NCI-H1105 treated with DMSO at 0.1 percent for 48 hours (cell line): ENCODE data around the gene XAF1.
"Not testable (repeated sequence)": the region's sequence is repeated elsewhere in the genome, so short reads cannot be mapped to it uniquely, and the experiment has no call there.

Experiments
- DNase-seq: peaks from one replicate; lab custom pipeline; 2025; lab: John Stamatoyannopoulos, UW

The XAF1 gene

GRCh38 chr17:6753546-6753945, 2.3 kb upstream of the XAF1 start:
- no peak for DNase-seq

- no peak for DNase-seq
These were observed 565 bp upstream of the XAF1 start for GRCh38 chr17:6755281-6755680.

GRCh38 chr17:6756425-6757031, 682 bp downstream of the XAF1 start:
- no peak for DNase-seq

DNA sequence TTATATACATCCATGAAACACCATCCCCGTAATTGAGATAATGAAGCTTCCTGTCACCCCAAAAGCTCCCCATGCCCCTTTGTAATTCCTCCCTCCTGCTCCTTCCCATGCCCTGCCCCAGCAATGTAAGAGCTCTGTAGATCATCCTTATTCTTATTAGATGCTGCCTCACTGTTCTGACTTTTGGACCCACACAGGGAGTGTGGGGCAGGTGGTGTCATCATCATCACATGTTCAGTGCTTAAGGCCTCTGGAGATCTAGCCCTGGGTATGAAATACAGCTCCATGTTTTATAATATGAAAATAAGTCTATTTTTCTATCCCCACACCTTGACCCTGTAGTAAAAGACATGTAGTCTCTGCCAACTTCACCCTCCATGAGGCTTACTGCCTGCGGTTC, 1.9 kb downstream of the XAF1 start:
- DNase-seq = no peak

DNA sequence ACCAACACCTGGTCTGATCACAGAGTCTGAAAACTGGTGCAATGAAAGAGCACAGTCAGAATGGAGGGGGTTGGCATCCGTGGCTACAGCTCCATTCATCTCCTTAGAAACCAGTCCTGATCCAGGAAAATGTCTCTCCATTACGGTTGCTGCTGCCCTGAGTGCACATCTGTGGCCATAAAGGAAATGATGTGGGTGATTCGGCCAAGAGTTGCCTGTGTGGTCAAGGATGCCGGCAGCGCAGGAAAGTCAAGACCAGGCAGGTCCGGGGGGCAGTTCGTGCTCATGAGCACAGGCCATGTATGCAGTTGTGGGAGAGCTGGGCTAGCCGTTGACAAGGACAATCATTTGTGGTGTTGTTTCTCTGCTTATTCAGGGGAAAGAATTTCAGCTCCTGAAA, 5.9 kb downstream of the XAF1 start:
- DNase-seq = no peak

- DNase-seq = no peak
These were observed 12.6 kb downstream of the XAF1 start for GRCh38 chr17:6768447-6768846.

DNA sequence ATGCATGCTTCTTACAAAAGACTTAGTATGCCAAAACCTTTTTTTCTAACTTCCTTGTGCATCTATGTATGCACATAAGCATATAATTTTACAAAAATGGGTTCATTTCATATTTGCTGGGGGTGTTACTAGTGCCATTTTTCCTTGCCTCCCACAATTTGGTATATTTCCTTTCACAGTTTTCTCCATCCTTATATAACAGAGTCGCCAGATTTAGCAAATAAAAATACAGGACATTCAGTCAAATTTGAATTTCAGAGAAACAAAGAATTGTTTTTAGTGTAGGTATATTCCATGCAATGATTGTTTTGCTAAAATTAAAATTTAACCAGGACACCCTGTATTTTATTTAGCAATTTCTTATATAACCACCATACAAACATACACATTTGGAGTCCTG, 16.2 kb downstream of the XAF1 start:
- DNase-seq = no peak

GRCh38 chr17:6774906-6775305, 19.1 kb downstream of the XAF1 start:
- DNase-seq = not testable (repeated sequence)

GRCh38 chr17:6775871-6776405, 20.1 kb downstream of the XAF1 start, which contains the start of gene FBXO39:
Gene FBXO39 (plus strand): TSS chr17:6776215. CDS start chr17:6779869, 3,654 bp downstream.
- no peak for DNase-seq

- no peak for DNase-seq
These were observed 23.6 kb downstream of the XAF1 start for GRCh38 chr17:6779411-6779810.

GRCh38 chr17:6780001-6780400, 24.2 kb downstream of the XAF1 start:
- DNase-seq = no peak

- no peak for DNase-seq
These were observed 25.0 kb downstream of the XAF1 start for GRCh38 chr17:6780886-6781285.

GRCh38 chr17:6782244-6782643, 26.4 kb downstream of the XAF1 start:
- DNase-seq = no peak

GRCh38 chr17:6786618-6787017, 30.8 kb downstream of the XAF1 start:
- DNase-seq = no peak

GRCh38 chr17:6787081-6787693, 31.3 kb downstream of the XAF1 start:
- DNase-seq = no peak

GRCh38 chr17:6789146-6789545, 33.3 kb downstream of the XAF1 start:
- no peak for DNase-seq

DNA sequence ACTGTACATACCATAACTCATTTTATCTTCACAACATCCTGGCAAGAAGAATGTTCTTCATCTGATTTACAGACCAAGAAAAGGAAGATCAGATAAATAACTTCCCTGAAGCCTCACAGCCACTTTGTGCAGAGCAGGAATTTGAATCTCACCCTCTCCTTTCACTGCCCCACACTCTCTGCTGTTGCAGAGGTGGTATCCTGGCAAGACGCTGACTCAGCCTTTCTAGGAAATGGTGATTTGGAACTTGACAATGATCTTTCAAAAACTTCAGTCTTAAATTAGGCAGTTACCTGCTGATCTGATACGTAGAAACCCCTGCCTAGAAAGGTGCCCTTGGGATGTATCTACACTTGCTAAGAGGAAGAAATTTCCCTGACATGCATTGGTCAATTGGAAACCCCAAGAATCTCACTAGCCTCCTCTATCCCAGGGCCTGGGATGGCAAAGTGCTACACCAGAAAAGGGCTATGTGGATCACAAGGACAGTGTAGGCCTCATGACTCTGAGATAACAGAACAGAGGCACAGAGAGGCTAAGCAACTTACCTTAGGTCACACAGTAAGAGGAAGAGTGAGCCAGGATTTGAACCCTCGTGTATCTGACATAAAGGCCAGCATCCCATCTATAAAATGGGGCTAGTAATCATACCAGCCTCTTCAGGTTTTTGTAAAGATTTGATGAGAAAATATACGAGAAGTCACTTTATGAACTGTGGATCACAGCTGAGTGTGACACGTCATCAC, 38.1 kb downstream of the XAF1 start:
- no peak for DNase-seq

DNA sequence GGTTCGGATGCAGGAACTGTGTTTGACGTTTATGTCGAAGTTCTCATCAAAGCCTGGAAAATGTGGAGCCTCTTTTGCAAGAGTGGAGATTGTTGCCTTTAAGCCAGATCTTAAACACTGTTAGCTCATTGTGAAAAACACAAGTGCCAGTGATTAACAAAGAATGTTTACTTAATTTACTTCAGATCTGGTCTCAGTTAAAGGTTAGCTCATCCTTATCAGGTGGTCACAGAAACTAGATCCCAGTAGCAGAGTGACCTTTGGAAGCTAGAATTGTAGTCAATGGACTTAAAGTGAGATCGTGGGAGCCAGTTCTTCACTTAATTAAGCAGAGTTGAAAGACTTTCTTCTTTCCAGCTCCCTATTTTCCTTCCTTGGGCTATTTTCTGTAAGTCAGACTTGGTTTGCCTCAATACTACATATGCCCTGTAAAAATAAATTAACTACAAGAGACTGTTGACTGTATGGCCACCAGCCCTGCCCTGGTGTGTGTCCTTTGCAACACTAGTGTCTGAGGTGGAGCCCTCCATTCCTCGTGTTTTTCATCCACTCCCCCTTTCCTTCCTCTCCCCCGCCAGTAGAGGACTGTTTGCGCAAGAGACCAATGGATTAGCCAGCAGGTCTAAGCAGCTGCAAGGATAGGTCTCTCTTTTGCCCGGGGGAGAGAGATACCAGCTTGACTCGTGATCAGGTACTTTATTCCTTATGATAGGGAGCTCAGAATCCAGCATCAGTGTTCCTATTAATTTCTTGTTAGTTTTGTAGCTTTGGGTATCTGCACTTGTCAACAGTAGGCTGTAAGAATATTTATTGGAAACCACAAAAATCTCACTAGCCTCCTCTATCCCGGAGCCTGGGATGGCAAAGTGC, 40.4 kb downstream of the XAF1 start:
- no peak for DNase-seq

- no peak for DNase-seq
These were observed 41.1 kb downstream of the XAF1 start for GRCh38 chr17:6796887-6797490.

DNA sequence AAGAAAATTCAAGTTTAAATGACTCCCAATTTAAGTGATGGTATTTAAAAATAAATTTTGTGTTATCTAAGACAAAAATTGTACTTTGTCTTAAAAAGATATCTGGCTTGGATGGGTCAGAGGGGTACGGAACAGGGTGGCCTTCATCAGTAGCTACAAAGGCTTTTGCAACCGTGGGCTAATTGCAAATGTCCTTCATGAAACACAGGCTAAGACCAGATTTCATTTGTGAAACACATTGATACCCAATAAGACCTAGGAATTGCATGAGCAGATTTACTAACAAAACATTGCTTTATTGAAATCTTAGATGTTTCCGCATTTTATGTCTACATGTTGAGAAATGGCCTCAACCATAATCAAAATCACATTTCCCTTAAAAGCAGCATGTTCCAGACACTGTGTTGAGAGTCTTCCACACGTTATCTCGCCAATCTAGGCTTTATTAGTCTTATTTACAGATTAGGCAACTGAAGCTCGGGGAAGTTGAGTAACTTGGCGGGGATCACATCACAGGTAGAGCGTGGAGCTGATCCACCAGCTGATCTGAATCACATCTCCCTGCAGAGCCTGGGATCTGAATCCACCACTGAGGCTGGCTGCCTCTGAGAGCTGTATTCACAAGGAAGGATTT, 42.0 kb downstream of the XAF1 start:
- no peak for DNase-seq

DNA sequence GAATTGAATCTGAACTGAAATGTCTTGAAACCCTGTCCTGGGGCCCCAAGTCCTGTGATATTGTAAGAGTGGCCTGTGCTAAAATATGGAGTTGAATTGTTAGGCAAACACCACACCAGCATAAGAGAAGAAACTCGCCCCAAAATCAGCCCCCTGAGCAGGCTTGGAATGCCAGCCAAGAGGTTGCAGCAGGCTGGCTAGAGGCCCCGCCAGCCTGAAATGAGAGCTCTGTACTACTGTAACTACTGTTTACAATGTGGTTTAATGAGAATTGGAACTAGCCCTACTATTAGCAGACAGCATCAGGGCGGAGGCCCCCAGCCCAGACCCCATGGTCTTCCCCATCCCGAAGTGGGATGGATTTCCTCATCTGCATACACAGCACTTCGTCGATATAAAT, 43.9 kb downstream of the XAF1 start:
- no peak for DNase-seq
